Activated naive CD8-positive, alpha-beta T cell (primary cell): ENCODE results near the gene CPE.
"Not testable (repeated sequence)": the region's sequence is repeated elsewhere in the genome, so short reads cannot be mapped to it uniquely, and the experiment has no call there.

Source experiments
- H3K27ac Mint-ChIP-seq: one replicate; pipeline ENCODE4 v1.8.0; 2021; ENCODE audit warnings: mixed read lengths
- H3K27me3 Mint-ChIP-seq: one replicate; pipeline ENCODE4 v1.8.0; 2021; ENCODE audit warnings: mixed read lengths
- H3K36me3 Mint-ChIP-seq: one replicate; pipeline ENCODE4 v1.8.0; 2021; ENCODE audit warnings: mixed read lengths
- H3K4me1 Mint-ChIP-seq: one replicate; pipeline ENCODE4 v1.8.0; 2021; ENCODE audit warnings: low read depth, mixed read lengths
- H3K4me3 Mint-ChIP-seq: one replicate; pipeline ENCODE4 v1.8.0; 2021; ENCODE audit warnings: mild to moderate bottlenecking, mixed read lengths
- H3K9me3 Mint-ChIP-seq: one replicate; pipeline ENCODE4 v1.8.0; 2021; ENCODE audit warnings: low read depth, mixed read lengths

Gene CPE

GRCh38 chr4:165378745-165379677, at the start of gene CPE:
Gene CPE (plus strand): TSS chr4:165379008. CDS start chr4:165379222, 214 bp downstream.
- Mint-ChIP-seq H3K27ac (no peak within 1 kb of the TSS), H3K4me3 (peak within 1 kb of the TSS; percentile 81), H3K9me3 (peaks cover 5% of the 10 kb centered on the region), H3K4me1 (peaks cover 6% of the 10 kb centered on the region), H3K27me3 (peaks cover 31% of the 10 kb centered on the region), H3K36me3 (no peaks in the 10 kb centered on the region)

GRCh38 chr4:165330071-165330470, 48.7 kb upstream of the CPE start:
- Mint-ChIP-seq H3K36me3 (peaks cover 19% of the 10 kb centered on the region), H3K9me3 (no peaks in the 10 kb centered on the region), H3K27ac (no peak overlapping the region), H3K4me1 (peaks cover 48% of the 10 kb centered on the region), H3K4me3 (no peak overlapping the region), H3K27me3 (no peaks in the 10 kb centered on the region)

GRCh38 chr4:165330666-165331065, 48.1 kb upstream of the CPE start:
- Mint-ChIP-seq H3K4me3 (peak overlapping the region; percentile 67), H3K4me1 (peaks cover 46% of the 10 kb centered on the region), H3K27ac (no peak overlapping the region), H3K36me3 (peaks cover 19% of the 10 kb centered on the region), H3K27me3 (no peaks in the 10 kb centered on the region), H3K9me3 (no peaks in the 10 kb centered on the region)

- peaks cover 19% of the 10 kb centered on the region for H3K36me3 Mint-ChIP-seq
- H3K4me1 Mint-ChIP-seq: peaks cover 40% of the 10 kb centered on the region
- H3K4me3 Mint-ChIP-seq: peak overlapping the region; percentile 67
- H3K9me3 Mint-ChIP-seq: no peaks in the 10 kb centered on the region
- H3K27me3 Mint-ChIP-seq: no peaks in the 10 kb centered on the region
- no peak overlapping the region for H3K27ac Mint-ChIP-seq
Observed at GRCh38 chr4:165331359-165331758, 47.4 kb upstream of the CPE start.

- peak overlapping the region; percentile 69 for H3K27ac Mint-ChIP-seq
Observed at GRCh38 chr4:165331823-165332222, 47.0 kb upstream of the CPE start.

GRCh38 chr4:165332502-165332901, 46.3 kb upstream of the CPE start:
- peaks cover 19% of the 10 kb centered on the region for H3K36me3 Mint-ChIP-seq
- H3K4me3 Mint-ChIP-seq: peak overlapping the region; percentile 45
- H3K27me3 Mint-ChIP-seq: no peaks in the 10 kb centered on the region
- H3K9me3 Mint-ChIP-seq: no peaks in the 10 kb centered on the region
- H3K4me1 Mint-ChIP-seq: peaks cover 42% of the 10 kb centered on the region
- H3K27ac Mint-ChIP-seq: peak overlapping the region; percentile 69

More at GRCh38 chr4:165331823-165332222, 47.0 kb upstream of the CPE start:
- Mint-ChIP-seq H3K27me3 (no peaks in the 10 kb centered on the region), H3K36me3 (peaks cover 19% of the 10 kb centered on the region), H3K4me1 (peaks cover 40% of the 10 kb centered on the region), H3K9me3 (no peaks in the 10 kb centered on the region), H3K4me3 (peak overlapping the region; percentile 45)

GRCh38 chr4:165335163-165335703, 43.6 kb upstream of the CPE start:
- peaks cover 21% of the 10 kb centered on the region for H3K36me3 Mint-ChIP-seq
- H3K27ac Mint-ChIP-seq: peak overlapping the region; percentile 28

GRCh38 chr4:165336743-165337142, 42.1 kb upstream of the CPE start:
- H3K36me3 Mint-ChIP-seq: peaks cover 18% of the 10 kb centered on the region
- H3K4me3 Mint-ChIP-seq: no peak overlapping the region
- H3K4me1 Mint-ChIP-seq: peaks cover 22% of the 10 kb centered on the region
- H3K27ac Mint-ChIP-seq: no peak overlapping the region
- no peaks in the 10 kb centered on the region for H3K27me3 Mint-ChIP-seq
- no peaks in the 10 kb centered on the region for H3K9me3 Mint-ChIP-seq

More at GRCh38 chr4:165335163-165335703, 43.6 kb upstream of the CPE start:
- Mint-ChIP-seq H3K4me1 (peaks cover 38% of the 10 kb centered on the region), H3K9me3 (no peaks in the 10 kb centered on the region), H3K4me3 (no peak overlapping the region), H3K27me3 (no peaks in the 10 kb centered on the region)

GRCh38 chr4:165342340-165342739, 36.5 kb upstream of the CPE start:
- H3K27ac Mint-ChIP-seq, H3K36me3 Mint-ChIP-seq, H3K4me1 Mint-ChIP-seq: not testable (repeated sequence)

GRCh38 chr4:165343353-165344191, 35.2 kb upstream of the CPE start:
- no peaks in the 10 kb centered on the region for H3K27me3 Mint-ChIP-seq
- no peak overlapping the region for H3K27ac Mint-ChIP-seq
- peaks cover 2% of the 10 kb centered on the region for H3K36me3 Mint-ChIP-seq
- no peaks in the 10 kb centered on the region for H3K9me3 Mint-ChIP-seq
- no peak overlapping the region for H3K4me3 Mint-ChIP-seq
- no peaks in the 10 kb centered on the region for H3K4me1 Mint-ChIP-seq

More at GRCh38 chr4:165342340-165342739, 36.5 kb upstream of the CPE start:
- not testable (repeated sequence) for H3K9me3 Mint-ChIP-seq, H3K4me3 Mint-ChIP-seq, H3K27me3 Mint-ChIP-seq

GRCh38 chr4:165345666-165346417, 33.0 kb upstream of the CPE start:
- H3K4me3 Mint-ChIP-seq: no peak overlapping the region
- H3K36me3 Mint-ChIP-seq: peaks cover 4% of the 10 kb centered on the region
- no peak overlapping the region for H3K27ac Mint-ChIP-seq
- no peaks in the 10 kb centered on the region for H3K9me3 Mint-ChIP-seq
- peaks cover 2% of the 10 kb centered on the region for H3K27me3 Mint-ChIP-seq
- no peaks in the 10 kb centered on the region for H3K4me1 Mint-ChIP-seq

GRCh38 chr4:165347647-165348569, 30.9 kb upstream of the CPE start:
- peaks cover 3% of the 10 kb centered on the region for H3K36me3 Mint-ChIP-seq
- no peak overlapping the region for H3K4me3 Mint-ChIP-seq
- no peaks in the 10 kb centered on the region for H3K4me1 Mint-ChIP-seq

GRCh38 chr4:165351359-165352130, 27.3 kb upstream of the CPE start:
- H3K4me1 Mint-ChIP-seq: no peaks in the 10 kb centered on the region
- no peak overlapping the region for H3K4me3 Mint-ChIP-seq
- peaks cover 3% of the 10 kb centered on the region for H3K36me3 Mint-ChIP-seq
- H3K27ac Mint-ChIP-seq: no peak overlapping the region
- peaks cover 4% of the 10 kb centered on the region for H3K27me3 Mint-ChIP-seq
- H3K9me3 Mint-ChIP-seq: no peaks in the 10 kb centered on the region

More at GRCh38 chr4:165347647-165348569, 30.9 kb upstream of the CPE start:
- Mint-ChIP-seq H3K9me3 (no peaks in the 10 kb centered on the region), H3K27me3 (peaks cover 3% of the 10 kb centered on the region), H3K27ac (no peak overlapping the region)
